Urothelium cell line (cell line): ENCODE data around the gene BAG2.

Experiments
- DNase-seq: peaks from one replicate; pipeline ENCODE4 v3.0.0; 2011; ENCODE audit warnings: low spot score, mixed read lengths
- FAIRE-seq: peaks from 2 replicates; lab custom pipeline; 2011; peaks lifted over from hg19 to GRCh38; lab: Jason Lieb, UNC

BAG2 gene

GRCh38 chr6:57172136-57173055, at the start of gene BAG2:
Gene BAG2 (plus strand): TSS chr6:57172326. CDS start chr6:57172698, 372 bp downstream.
- no peak for FAIRE-seq

GRCh38 chr6:57123111-57123510, 49.0 kb upstream of the BAG2 start:
- FAIRE-seq = no peak
- no peak for DNase-seq

More at GRCh38 chr6:57172136-57173055, at the start of gene BAG2:
- DNase-seq = peak; percentile 92

GRCh38 chr6:57127763-57128162, 44.4 kb upstream of the BAG2 start:
- DNase-seq = no peak
- no peak for FAIRE-seq

DNA sequence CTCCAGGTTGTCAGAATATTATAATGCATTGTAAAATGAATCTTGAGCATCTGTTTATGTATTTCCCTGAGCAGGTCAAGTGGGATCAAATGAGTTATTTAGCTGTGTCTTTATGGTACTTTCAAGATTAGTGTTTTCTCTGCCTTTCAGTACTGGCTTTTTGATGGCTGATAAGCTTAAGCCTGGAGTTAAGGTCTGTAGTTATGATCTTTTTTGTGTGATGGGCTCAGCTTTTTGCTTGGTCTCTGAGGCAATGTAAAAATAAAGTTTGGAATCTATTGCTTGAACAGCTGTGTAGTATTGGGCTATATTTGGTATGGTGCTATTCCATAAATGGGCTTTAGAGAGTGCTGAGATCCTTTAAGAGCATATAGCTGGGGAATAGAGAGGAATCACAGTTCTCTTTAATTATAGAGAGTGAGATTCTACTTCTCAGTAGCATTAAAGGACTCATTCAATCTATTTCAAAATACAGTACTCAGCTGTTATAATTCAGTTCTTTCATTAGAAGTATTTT, 41.4 kb upstream of the BAG2 start:
- DNase-seq = no peak

GRCh38 chr6:57134954-57135353, 37.2 kb upstream of the BAG2 start:
- FAIRE-seq (no peak), DNase-seq (no peak)

More for the DNA sequence above, 41.4 kb upstream of the BAG2 start:
- no peak for FAIRE-seq

GRCh38 chr6:57135885-57136284, 36.2 kb upstream of the BAG2 start:
- FAIRE-seq = no peak
- no peak for DNase-seq

DNA sequence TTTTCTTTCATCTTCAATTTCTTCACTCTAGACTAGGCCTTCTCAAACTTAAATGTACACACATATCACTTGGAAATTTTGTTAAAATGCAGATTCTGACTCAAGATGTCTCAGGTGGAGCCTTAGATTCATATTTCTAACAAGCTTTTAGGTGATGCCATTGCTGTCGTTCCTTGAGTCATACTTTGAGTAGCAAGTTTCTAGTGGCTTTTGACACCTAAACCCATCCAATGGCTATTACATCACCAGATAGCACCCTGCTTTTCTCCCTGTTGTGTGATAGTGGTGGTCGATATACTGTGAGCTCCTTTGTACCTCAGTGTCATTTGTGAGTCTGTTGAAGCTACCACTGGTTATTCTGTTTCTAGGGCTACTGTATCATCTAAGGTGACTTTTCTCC, 34.8 kb upstream of the BAG2 start:
- DNase-seq (no peak), FAIRE-seq (no peak)

DNA sequence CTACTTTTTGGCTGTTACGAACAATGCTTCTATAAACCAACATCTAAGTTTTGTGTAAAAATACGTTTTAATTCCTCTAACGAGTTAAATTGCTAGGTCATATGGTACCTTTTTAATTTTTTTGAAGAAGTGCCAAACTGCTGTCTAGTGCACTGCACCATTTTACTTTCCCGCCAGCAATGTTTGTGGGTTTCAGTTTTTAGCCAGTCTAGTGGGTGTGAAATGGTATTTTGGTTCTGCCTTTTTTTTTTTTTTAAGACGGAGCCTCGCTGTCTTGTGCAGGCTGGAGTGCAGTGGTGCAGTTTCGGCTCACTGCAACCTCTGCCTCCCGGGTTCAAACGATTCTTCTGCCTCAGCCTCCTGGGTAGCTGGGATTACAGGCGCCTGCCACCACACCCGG, 34.1 kb upstream of the BAG2 start:
- DNase-seq (no peak), FAIRE-seq (no peak)

DNA sequence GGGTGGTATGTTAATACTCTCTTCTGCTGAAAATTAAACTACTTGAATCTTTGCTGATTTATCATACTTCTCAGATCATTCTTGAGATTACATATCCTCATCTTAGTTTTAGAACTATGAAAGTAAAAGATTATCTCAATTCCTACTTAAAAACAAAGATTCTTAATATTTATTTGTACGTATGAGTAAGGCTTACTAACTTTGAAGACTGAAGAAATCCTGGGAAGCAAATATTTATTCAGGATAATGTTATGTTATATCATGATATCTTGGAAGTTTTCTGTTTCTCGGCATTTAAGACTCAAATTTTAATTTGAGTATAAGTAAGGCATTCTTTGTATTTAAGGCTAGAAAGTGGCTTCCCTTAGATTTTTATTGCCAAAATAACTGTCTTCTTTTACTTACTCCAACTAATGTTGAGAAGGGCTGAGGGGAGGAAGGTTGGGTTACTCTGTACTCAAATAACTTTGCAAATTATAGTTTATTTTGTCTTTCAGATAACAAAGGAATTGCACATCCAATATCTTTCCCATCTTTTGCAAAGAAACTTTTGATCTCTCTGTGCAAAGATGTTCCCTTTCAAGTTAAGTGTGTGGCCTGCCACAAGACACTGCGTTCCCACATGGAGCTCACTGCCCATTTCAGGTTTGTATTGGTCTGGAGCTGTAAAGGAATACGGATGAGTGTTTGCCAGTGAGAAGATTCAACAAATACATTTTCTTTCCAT, 30.5 kb upstream of the BAG2 start:
- no peak for DNase-seq
- no peak for FAIRE-seq

- DNase-seq = no peak
These were observed 30.0 kb upstream of the BAG2 start for GRCh38 chr6:57142178-57142525.

GRCh38 chr6:57143690-57144089, 28.4 kb upstream of the BAG2 start:
- DNase-seq (no peak), FAIRE-seq (no peak)

More at GRCh38 chr6:57142178-57142525, 30.0 kb upstream of the BAG2 start:
- FAIRE-seq = no peak

GRCh38 chr6:57147401-57147800, 24.7 kb upstream of the BAG2 start:
- FAIRE-seq = peak; percentile 37
- no peak for DNase-seq

GRCh38 chr6:57147955-57148858, 23.9 kb upstream of the BAG2 start:
- DNase-seq (no peak), FAIRE-seq (no peak)

- DNase-seq (no peak), FAIRE-seq (no peak)
These were observed 13.5 kb upstream of the BAG2 start for GRCh38 chr6:57158658-57159057.

DNA sequence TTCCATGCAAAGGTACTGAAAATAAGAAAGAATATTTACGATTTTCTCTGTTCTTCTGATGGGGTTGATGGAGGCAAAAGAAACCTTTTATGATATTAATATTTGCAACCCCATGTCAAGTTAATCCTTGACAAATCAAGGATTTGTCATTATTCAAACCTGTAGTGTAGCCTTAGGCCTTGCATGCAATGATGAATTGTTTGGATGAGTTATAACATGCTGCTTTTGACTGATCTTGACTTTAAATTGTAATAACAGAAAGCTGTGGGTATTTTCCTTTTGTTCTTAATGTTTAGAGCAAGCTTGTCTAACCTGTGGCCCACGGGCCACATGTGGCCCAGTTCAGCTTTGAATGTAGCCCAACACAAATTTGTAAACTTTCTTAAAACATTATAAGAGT, 13.0 kb upstream of the BAG2 start:
- DNase-seq (no peak), FAIRE-seq (no peak)

GRCh38 chr6:57162028-57162427, 10.1 kb upstream of the BAG2 start:
- DNase-seq (no peak), FAIRE-seq (no peak)

DNA sequence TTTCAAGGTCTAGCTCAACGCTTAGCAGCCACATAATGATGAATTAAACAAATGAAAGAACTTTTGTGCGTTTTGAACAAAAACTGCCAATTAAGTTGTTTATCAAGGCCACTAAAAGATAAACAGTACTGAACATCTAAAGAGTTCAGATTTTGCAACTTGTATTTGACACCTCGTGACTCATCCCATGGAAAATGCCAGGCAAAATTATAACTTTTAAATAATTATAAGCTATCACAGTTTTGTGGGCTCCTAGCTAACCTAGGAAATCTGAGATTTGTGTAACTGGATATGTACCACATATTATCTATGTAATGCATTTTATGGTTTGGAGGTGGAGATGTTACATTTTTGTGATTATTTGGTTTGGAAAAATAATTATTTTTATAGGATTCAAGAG, 9.6 kb upstream of the BAG2 start:
- DNase-seq = no peak
- no peak for FAIRE-seq

- FAIRE-seq (no peak), DNase-seq (no peak)
These were observed 8.2 kb upstream of the BAG2 start for GRCh38 chr6:57163956-57164355.

DNA sequence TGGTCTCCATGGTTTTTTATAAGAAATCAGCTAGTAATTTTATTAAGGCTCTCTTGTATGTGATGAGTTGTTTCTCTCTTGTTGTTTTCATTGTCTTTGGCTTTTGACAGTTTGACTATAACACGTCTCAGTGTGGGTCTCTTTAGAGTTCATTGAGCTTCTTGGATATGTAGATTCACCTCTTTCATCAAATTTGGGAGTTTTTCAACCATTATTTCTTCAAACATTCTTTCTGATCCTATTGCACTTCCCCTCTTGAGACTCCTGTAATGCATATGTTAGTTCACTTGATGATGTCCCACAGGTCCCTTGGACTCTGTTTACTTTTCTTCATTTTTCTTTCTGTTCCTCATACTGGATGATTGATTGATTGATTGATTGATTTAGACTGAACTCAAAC, 7.0 kb upstream of the BAG2 start:
- FAIRE-seq (no peak), DNase-seq (no peak)

DNA sequence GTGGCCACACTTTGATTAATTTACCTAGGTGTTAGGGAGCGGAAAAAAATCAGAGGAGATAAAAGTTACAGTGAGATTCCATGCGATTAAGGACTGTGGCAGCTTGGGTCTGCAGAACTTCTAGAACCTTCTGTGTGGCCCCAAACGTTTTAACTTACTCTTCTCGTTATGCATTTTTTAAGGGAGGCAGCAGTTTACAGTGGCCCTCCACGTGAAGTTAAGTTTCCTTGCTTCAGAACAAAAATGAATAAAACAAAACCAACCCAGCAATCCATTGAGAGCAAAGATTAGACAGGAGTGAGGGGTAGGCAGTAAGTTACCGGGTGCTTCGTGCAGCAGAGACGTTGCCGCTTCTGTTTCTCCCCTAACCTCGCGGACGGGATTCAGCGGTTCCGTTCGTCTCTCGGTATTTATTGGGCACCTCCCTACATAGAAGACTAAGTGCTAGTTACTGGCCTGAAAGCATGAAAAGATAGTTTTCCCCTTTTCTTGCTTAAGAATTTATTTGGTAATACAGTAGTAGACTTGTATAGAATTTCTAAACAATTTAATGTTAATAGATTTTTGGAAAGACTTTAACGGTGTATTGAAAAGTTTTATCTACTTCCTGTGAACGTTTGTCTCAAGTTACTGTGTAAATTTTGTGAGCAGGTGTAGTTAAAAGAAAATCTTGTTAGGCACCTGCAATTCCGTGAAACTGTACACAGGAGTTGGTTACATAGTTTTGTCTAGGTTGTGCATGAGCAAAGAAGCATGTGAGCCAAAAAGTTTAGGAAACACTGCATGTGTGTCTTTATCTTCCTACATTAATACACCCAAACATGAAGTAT, 1.1 kb downstream of the BAG2 start:
- peak; percentile 50 for DNase-seq

More for the DNA sequence above, 1.1 kb downstream of the BAG2 start:
- no peak for FAIRE-seq
